Measurements from ENCODE around the gene MLLT10. TPM values are rescaled to one million over a fixed set of nuclear protein-coding genes. Genes with fewer than 3 reads are reported as not detected.

Gene MLLT10
- total RNA-seq, 1 donor: 37.5 TPM

GRCh38 chr10:21510241-21511094 lies 23.6 kb upstream of the MLLT10 start:
- H3K4me3 ChIP-seq (ENCODE audit: low read length): no peak overlapping the region
- H3K4me1 ChIP-seq (ENCODE audit: insufficient read depth, low read length): peaks cover 6% of the 10 kb centered on the region
- peaks cover 55% of the 10 kb centered on the region for H3K27me3 ChIP-seq (ENCODE audit: insufficient read depth, low read length)
- H3K9me3 ChIP-seq (ENCODE audit: low read depth, low read length): no peaks in the 10 kb centered on the region

DNA sequence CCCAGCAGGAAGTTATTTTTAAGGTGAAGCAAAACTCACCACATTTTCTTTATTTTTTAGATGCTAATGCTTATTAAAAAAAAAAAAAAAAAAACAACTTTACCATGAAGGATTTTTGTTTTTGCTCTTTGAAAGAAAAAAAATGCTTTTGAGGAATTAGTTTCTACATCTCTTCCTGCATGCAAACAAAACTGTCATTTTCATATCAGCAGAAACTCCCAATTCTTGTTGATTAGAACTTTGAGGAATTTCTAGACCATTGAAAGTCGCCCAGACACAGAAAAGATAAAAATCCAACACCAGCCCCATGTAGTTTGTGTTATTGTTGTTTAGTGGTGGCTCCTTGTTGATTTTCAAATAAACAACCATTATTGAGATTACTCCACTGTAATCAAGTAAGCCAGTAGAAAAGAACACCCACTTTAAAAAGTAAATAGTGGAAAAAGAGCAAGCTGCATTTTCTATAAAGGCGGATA lies 22.9 kb upstream of the MLLT10 start:
- Histone ChIP-seq H3K4me3 (ENCODE audit: low read length) (no peak overlapping the region), H3K4me1 (ENCODE audit: insufficient read depth, low read length) (peaks cover 9% of the 10 kb centered on the region), H3K27me3 (ENCODE audit: insufficient read depth, low read length) (peaks cover 61% of the 10 kb centered on the region), H3K9me3 (ENCODE audit: low read depth, low read length) (no peaks in the 10 kb centered on the region)

- H3K4me1 ChIP-seq (ENCODE audit: insufficient read depth, low read length): peaks cover 14% of the 10 kb centered on the region
- no peaks in the 10 kb centered on the region for H3K9me3 ChIP-seq (ENCODE audit: low read depth, low read length)
- H3K27me3 ChIP-seq (ENCODE audit: insufficient read depth, low read length): peaks cover 62% of the 10 kb centered on the region
- H3K4me3 ChIP-seq (ENCODE audit: low read length): no peak overlapping the region
Measured at GRCh38 chr10:21511946-21512572, 22.0 kb upstream of the MLLT10 start.

GRCh38 chr10:21512573-21513404 lies 21.2 kb upstream of the MLLT10 start:
- no peak overlapping the region for H3K4me3 ChIP-seq (ENCODE audit: low read length)
- peaks cover 68% of the 10 kb centered on the region for H3K27me3 ChIP-seq (ENCODE audit: insufficient read depth, low read length)
- H3K9me3 ChIP-seq (ENCODE audit: low read depth, low read length): no peaks in the 10 kb centered on the region
- peaks cover 20% of the 10 kb centered on the region for H3K4me1 ChIP-seq (ENCODE audit: insufficient read depth, low read length)

DNA sequence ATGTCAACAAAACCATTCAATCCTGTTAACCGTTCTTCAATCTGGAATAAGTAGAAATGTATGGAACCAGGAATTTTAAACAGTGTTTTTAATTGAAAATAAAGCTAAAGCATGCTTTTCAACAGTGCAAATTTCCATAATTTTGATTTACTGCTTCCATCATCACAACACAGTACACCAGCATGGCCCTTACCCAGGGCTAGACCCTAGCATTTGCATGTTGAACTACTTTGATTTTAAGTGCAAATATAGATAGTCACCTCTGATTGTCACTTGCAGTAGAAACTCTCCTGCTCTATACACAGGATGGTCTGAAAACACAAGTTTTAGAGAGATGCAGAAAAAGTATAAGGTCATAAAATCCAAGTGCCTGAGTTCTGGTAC lies 20.6 kb upstream of the MLLT10 start:
- Histone ChIP-seq H3K4me3 (ENCODE audit: low read length) (no peak overlapping the region), H3K4me1 (ENCODE audit: insufficient read depth, low read length) (peaks cover 26% of the 10 kb centered on the region), H3K27me3 (ENCODE audit: insufficient read depth, low read length) (peaks cover 74% of the 10 kb centered on the region), H3K9me3 (ENCODE audit: low read depth, low read length) (no peaks in the 10 kb centered on the region)

- H3K9me3 ChIP-seq (ENCODE audit: low read depth, low read length): no peaks in the 10 kb centered on the region
- H3K27me3 ChIP-seq (ENCODE audit: insufficient read depth, low read length): peaks cover 82% of the 10 kb centered on the region
- H3K4me1 ChIP-seq (ENCODE audit: insufficient read depth, low read length): peaks cover 35% of the 10 kb centered on the region
- no peak overlapping the region for H3K4me3 ChIP-seq (ENCODE audit: low read length)
Measured at GRCh38 chr10:21514129-21514817, 19.8 kb upstream of the MLLT10 start.

DNA sequence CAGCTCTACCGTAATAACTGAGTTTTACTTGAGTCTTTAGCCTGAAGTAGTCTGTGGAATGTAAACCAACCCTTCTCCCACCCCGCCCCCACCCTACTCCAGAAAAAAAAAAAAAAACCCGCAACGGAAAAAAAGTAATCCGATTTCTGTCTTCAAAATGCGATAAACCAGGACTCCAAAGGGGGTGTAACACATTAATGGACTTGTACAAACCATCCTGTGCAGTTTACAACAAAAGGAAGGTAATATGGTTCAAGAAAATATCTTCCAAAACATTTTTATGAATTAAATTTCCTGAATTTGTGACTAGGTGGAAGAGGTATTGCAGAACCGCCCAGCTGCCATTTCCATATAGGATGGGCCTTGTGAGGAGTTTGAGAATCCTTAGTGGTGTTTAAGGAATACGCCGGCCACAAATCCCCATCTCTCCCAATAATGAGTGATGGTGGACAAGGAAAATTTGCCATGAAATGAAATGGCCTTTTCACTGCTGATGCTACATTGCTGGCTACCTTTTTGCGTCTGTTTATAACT lies 19.1 kb upstream of the MLLT10 start:
- peaks cover 89% of the 10 kb centered on the region for H3K27me3 ChIP-seq (ENCODE audit: insufficient read depth, low read length)
- no peak overlapping the region for H3K4me3 ChIP-seq (ENCODE audit: low read length)
- H3K4me1 ChIP-seq (ENCODE audit: insufficient read depth, low read length): peaks cover 41% of the 10 kb centered on the region
- H3K9me3 ChIP-seq (ENCODE audit: low read depth, low read length): no peaks in the 10 kb centered on the region

DNA sequence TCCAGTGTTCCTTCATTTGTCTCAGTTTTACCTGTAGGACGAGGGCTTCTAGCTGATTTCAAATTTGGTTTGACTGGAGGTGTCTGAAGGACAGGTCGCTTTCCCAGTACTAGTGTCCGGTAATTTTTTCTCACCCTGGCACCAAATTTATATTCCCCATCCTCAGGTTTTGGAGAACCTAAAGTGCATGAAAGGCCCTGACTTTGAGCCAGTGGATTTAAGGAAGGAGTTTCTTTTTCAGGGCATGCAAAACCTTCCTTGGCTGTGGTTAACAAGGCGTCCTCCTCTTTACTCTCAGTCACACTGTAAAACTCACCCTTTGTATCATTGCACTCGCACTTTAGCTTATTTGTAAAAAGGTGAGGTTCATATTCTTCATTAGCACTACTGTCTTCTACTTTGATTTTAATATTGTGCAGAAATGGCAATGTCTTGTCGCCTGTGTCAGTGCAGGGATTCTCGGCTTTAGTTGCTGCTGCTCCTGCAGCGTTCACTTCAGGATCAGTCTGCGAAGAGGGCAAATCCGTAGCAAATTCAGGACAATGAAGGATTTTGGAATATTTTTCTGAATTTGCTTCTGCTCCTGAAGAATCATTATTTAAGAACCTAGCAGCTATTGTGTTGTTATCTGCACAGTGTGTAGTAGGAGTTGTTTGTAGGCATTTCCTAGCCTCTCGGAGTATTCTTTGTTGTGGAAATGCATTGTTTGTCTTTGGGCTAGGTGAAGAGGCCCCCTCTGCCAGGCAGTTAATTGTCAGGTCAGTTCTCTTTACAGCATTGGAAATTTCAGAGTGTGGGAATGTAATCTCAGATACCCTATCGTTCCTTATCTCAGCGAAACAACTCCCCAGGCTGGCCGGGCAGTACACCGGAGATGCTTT lies 18.4 kb upstream of the MLLT10 start:
- H3K9me3 ChIP-seq (ENCODE audit: low read depth, low read length): no peaks in the 10 kb centered on the region
- peaks cover 92% of the 10 kb centered on the region for H3K27me3 ChIP-seq (ENCODE audit: insufficient read depth, low read length)
- H3K4me1 ChIP-seq (ENCODE audit: insufficient read depth, low read length): peaks cover 42% of the 10 kb centered on the region
- no peak overlapping the region for H3K4me3 ChIP-seq (ENCODE audit: low read length)

DNA sequence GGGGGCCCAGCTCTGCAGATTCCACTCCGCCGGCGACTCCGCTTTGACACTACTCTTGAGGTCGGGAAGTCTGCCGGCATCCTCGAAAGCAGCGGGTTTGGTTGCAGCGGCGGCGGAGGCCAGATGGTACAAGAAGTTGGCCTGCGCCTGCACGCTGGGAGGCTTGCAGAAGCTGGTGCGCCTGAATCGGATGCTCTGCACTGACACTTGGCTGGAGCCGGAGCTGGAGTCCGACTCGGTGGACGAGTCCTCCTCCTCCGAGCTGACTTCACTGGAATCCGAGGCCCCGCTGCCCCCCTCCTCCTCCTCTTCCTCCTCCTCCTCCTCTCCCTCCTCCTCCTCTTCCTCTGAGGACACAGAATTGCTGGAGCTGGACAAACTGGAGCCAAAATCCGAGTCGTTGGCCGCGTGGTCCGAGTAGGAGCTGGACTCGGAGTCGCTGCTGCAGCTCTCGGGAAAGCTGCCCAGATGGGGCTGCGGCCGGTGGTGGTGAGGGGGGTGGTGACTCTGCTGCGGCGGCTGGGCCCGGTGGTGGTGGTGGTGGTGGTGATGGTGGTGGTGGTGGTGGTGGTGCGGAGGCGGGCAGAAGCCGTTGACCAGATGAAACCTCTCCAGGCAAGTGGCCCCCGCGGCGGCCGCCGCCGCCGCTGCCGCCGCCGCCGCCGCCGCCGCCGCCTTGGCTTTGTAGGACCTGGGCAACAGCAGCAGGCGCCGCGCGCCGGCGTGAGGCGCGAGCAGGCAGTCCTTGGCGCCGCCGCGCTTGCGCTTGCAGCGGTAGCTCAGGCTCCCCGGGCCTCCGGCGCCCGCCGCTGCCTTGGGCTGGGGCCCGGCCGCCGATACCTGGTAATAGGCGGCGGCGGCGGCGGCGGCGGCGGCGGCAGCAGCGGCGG lies 17.5 kb upstream of the MLLT10 start:
- Histone ChIP-seq H3K4me3 (ENCODE audit: low read length) (no peak overlapping the region), H3K27me3 (ENCODE audit: insufficient read depth, low read length) (peaks cover 92% of the 10 kb centered on the region), H3K9me3 (ENCODE audit: low read depth, low read length) (no peaks in the 10 kb centered on the region), H3K4me1 (ENCODE audit: insufficient read depth, low read length) (peaks cover 39% of the 10 kb centered on the region)

DNA sequence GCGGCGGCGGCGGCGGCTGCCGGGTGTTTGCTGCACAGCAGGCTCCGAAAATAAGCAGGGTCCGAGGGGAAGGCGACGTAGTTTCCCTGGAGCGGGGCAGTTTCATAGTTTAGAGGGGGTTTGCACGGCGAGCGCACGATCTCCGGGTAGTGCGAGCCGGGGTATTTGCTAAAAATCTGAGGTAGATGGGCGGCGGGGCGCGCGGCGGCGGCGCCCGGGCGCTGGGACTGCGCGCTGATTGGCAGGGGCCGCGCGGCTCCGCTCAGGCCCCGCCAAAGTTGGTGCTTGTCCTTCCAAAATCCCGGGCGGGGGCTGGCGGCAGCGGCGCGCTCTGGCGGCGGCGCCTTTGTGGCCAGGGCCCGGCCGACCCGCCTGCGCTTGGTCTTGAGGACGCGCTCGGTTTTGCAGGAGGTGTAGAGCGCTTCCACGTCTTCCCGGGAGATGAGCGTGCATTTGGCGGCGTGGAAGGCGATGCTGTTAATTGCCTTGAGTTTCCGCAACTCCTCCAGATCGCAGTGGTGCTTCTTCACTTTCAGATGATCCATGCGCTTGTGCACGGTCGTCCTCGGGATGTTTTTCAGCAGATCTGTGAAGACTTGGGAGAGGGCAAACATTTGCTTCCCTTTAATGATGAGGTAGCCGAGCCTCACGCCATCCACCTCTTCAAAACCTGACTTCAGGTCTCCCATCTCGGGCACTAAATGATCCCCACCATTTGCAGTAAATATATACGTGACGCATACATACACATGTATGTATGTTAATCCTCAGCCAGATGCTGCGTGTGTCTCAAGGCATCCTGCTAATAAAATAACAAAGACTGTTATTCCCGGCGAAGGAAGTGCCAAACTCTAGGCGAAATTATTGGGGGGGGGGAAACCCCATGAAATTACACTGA lies 16.6 kb upstream of the MLLT10 start:
- Histone ChIP-seq H3K9me3 (ENCODE audit: low read depth, low read length) (no peaks in the 10 kb centered on the region), H3K4me3 (ENCODE audit: low read length) (peak overlapping the region; percentile 26), H3K4me1 (ENCODE audit: insufficient read depth, low read length) (peaks cover 39% of the 10 kb centered on the region), H3K27me3 (ENCODE audit: insufficient read depth, low read length) (peaks cover 88% of the 10 kb centered on the region)

- H3K27me3 ChIP-seq (ENCODE audit: insufficient read depth, low read length): peaks cover 84% of the 10 kb centered on the region
- H3K9me3 ChIP-seq (ENCODE audit: low read depth, low read length): no peaks in the 10 kb centered on the region
- H3K4me3 ChIP-seq (ENCODE audit: low read length): no peak overlapping the region
- peaks cover 39% of the 10 kb centered on the region for H3K4me1 ChIP-seq (ENCODE audit: insufficient read depth, low read length)
Measured at GRCh38 chr10:21518149-21518640, 15.8 kb upstream of the MLLT10 start.
